Measurements from ENCODE around the gene PIM2.

- TF ChIP-seq CTCF (conservative IDR thresholded peaks at IDR 0.05) (no peak), EZH2 (IDR thresholded peaks at IDR 0.05; ENCODE audit: low read depth) (no peak)
Measured at GRCh38 chrX:48919360-48919841, 577 bp upstream of the PIM2 start.
